Endothelial cell of umbilical vein (primary cell): ENCODE measurements around the gene AP5Z1. TPM values are rescaled to one million over a fixed set of nuclear protein-coding genes. Genes with fewer than 3 reads are reported as not detected.

Source experiments
- BruUV-seq: library from RNA; stranded (reverse); fragments of 400-500 nt; replicated peaks from 2 replicates; lab custom pipeline; 2021; lab: Mats Ljungman, UMichigan
- CTCF ChIA-PET: fragments of 300-600, 350-600 bp; sonication (Branson Sonifier 250); formaldehyde crosslinking; loops from one replicate; lab custom pipeline; 2021; ENCODE audit warnings: antibody characterized with exemption, inconsistent platforms; lab: Charles Lee
- POLR2A ChIA-PET: fragments of 300-600, 350-600 bp; sonication (Branson Sonifier 250); formaldehyde crosslinking; loops from one replicate; lab custom pipeline; 2021; ENCODE audit warnings: antibody characterized with exemption, inconsistent platforms; lab: Charles Lee
- DNase-seq: peaks from one replicate; pipeline ENCODE4 v3.0.0-alpha.2; 2011; ENCODE audit warnings: low read depth, low spot score
- FAIRE-seq: peaks from 2 replicates; lab custom pipeline; 2011; peaks lifted over from hg19 to GRCh38; lab: Jason Lieb, UNC
- H2AFZ ChIP-seq: 2 replicates; pipeline ENCODE4 v1.6.0; 2012; ENCODE audit warnings: low read depth, low read length, control low read depth, inconsistent platforms
- H3K27ac ChIP-seq: 2 replicates; pipeline ENCODE4 v1.5.1; 2011; ENCODE audit warnings: low read depth, mild to moderate bottlenecking, control low read depth, low read length, moderate library complexity; ENCODE audit not compliant: insufficient read depth
- H3K27me3 ChIP-seq, 2 experiments: 2 replicates each; pipeline versions ENCODE4 v1.6.0 to v1.6.1; 2011; ENCODE audit warnings: low read length in 2 of 2, mixed read lengths in 1 of 2; ENCODE audit not compliant: control insufficient read depth in 2 of 2, insufficient read depth in 2 of 2
- H3K36me3 ChIP-seq, 2 experiments: 2 replicates in 1 of 2; 3 replicates in 1 of 2; pipeline ENCODE4 v1.5.1; 2011; ENCODE audit warnings: low read length in 2 of 2, mild to moderate bottlenecking in 1 of 2, moderate library complexity in 1 of 2; ENCODE audit not compliant: control insufficient read depth in 2 of 2, insufficient read depth in 2 of 2; ENCODE audit errors: extremely low read depth in 1 of 2
- H3K4me1 ChIP-seq: 3 replicates; pipeline ENCODE4 v1.5.1; 2011; ENCODE audit warnings: mild to moderate bottlenecking, low read length; ENCODE audit not compliant: control insufficient read depth, insufficient read depth; ENCODE audit errors: extremely low read depth
- H3K4me2 ChIP-seq: 2 replicates; pipeline ENCODE4 v1.6.1; 2011; ENCODE audit warnings: low read length, control low read depth, mixed read lengths; ENCODE audit not compliant: insufficient read depth
- H3K4me3 ChIP-seq, 3 experiments: fragments of 200-600 bp in 1 of 3; sonication (generic), shearing (Covaris generic) in 1 of 3; replicated peaks in 1 of 3; 2 replicates each; pipeline ENCODE4 v1.5.1; 2011 to 2016; ENCODE audit warnings: control low read depth in 3 of 3, low read length in 3 of 3, mild to moderate bottlenecking in 2 of 3, inconsistent platforms in 1 of 3, low read depth in 1 of 3, moderate library complexity in 1 of 3; ENCODE audit not compliant: insufficient read depth in 1 of 3
- H3K79me2 ChIP-seq: 2 replicates; pipeline ENCODE4 v1.6.0; 2012; ENCODE audit warnings: low read length, inconsistent platforms; ENCODE audit not compliant: control insufficient read depth, insufficient read depth
- H3K9ac ChIP-seq: replicated peaks from 2 replicates; pipeline ENCODE3; 2011; ENCODE audit warnings: low read length, control low read depth; ENCODE audit not compliant: insufficient read depth; ENCODE audit errors: extremely low read depth
- H3K9me1 ChIP-seq: replicated peaks from 3 replicates; pipeline ENCODE4 v1.6.0; 2011; ENCODE audit warnings: mild to moderate bottlenecking, low read length; ENCODE audit not compliant: control insufficient read depth, insufficient read depth; ENCODE audit errors: extremely low read depth
- H3K9me3 ChIP-seq: replicated peaks from 2 replicates; pipeline ENCODE4 v1.5.1; 2012; ENCODE audit warnings: low read length, inconsistent platforms; ENCODE audit not compliant: control insufficient read depth, insufficient read depth
- H4K20me1 ChIP-seq: replicated peaks from 2 replicates; pipeline ENCODE3; 2011; ENCODE audit warnings: mild to moderate bottlenecking, low read length; ENCODE audit not compliant: control insufficient read depth, insufficient read depth; ENCODE audit errors: extremely low read depth
- CTCF ChIP-seq, 2 donors: IDR thresholded peaks; 1 replicate in 1 of 2; 2 replicates in 1 of 2; pipeline ENCODE4 v1.5.1; 2011; ENCODE audit warnings: low read length in 2 of 2, mild to moderate bottlenecking in 2 of 2, moderate library complexity in 2 of 2, control low read depth in 1 of 2, inconsistent platforms in 1 of 2, low read depth in 1 of 2; ENCODE audit not compliant: insufficient read depth in 1 of 2; ENCODE audit errors: extremely low read depth in 1 of 2
- EZH2 ChIP-seq: IDR thresholded peaks from 2 replicates; pipeline ENCODE4 v1.6.1; 2012; ENCODE audit warnings: borderline replicate concordance, low read depth, mild to moderate bottlenecking, moderate library complexity, low read length, inconsistent platforms; ENCODE audit not compliant: severe bottlenecking
- FOS ChIP-seq: IDR thresholded peaks from 2 replicates; pipeline ENCODE4 v1.6.1; 2011; ENCODE audit warnings: mild to moderate bottlenecking, low read length, moderate library complexity, borderline replicate concordance; ENCODE audit not compliant: insufficient read depth
- GATA2 ChIP-seq: IDR thresholded peaks from 2 replicates; pipeline ENCODE4 v1.7.0; 2011; ENCODE audit warnings: low read depth, mild to moderate bottlenecking, moderate library complexity, mixed read lengths, low read length; ENCODE audit not compliant: insufficient read length, insufficient read depth
- JUN ChIP-seq: IDR thresholded peaks from 2 replicates; pipeline ENCODE4 v1.6.1; 2011; ENCODE audit warnings: borderline replicate concordance, low read depth; ENCODE audit not compliant: insufficient read length, insufficient read depth
- MYC ChIP-seq: IDR thresholded peaks from one replicate; pipeline ENCODE4 v1.6.1; 2011; ENCODE audit warnings: mild to moderate bottlenecking, low read depth, low read length
- POLR2A ChIP-seq: IDR thresholded peaks from 2 replicates; pipeline ENCODE4 v1.6.1; 2012; ENCODE audit warnings: low read depth, mild to moderate bottlenecking, control low read depth, low read length
- POLR2AphosphoS5 ChIP-seq: IDR thresholded peaks from 2 replicates; pipeline ENCODE4 v1.6.1; 2012; ENCODE audit warnings: low read depth, mild to moderate bottlenecking, control low read depth, low read length, moderate library complexity; ENCODE audit not compliant: insufficient read depth
- dilution Hi-C: fragments of 300-500 bp; cut with MboI; formaldehyde crosslinking; loops from one replicate; pipeline ENCODE4 v1.15.0; 2019; ENCODE audit warnings: low sequenced_read_pairs; ENCODE audit not compliant: extremely low pct_ligation_motif_present
- intact Hi-C: fragments of 100-400 bp; cut with micrococcal nuclease; formaldehyde crosslinking; loops from one replicate; pipeline ENCODE4 v1.10.0; 2022
- polyA plus RNA-seq, 4 experiments: library from polyadenylated mRNA; depleted of rRNA in 3 of 4; stranded (reverse) in 3 of 4; unstranded in 1 of 4; fragments of >200 nt; gene quantifications; 2 replicates each; pipeline versions ENCODE4 v1.2.1 to v1.2.3, GENCODE V29; 2011 to 2012; ENCODE audit warnings: missing spikeins in 1 of 4
- total RNA-seq: library from RNA; stranded (reverse); gene quantifications from 2 replicates; pipeline ENCODE4 v1.2.3, GENCODE V29; 2021
- TF ChIP-seq, protein P1 (sequence below): IDR thresholded peaks from 2 replicates; pipeline ENCODE4 v1.6.1; 2011; ENCODE audit not compliant: insufficient read depth, insufficient read length

The AP5Z1 gene
- total and polyA plus RNA-seq, 2 donors (not counting 3 experiments of a cell fraction or from before 2014, with no cell fraction given) = 53.7 to 58.9 TPM

DNA sequence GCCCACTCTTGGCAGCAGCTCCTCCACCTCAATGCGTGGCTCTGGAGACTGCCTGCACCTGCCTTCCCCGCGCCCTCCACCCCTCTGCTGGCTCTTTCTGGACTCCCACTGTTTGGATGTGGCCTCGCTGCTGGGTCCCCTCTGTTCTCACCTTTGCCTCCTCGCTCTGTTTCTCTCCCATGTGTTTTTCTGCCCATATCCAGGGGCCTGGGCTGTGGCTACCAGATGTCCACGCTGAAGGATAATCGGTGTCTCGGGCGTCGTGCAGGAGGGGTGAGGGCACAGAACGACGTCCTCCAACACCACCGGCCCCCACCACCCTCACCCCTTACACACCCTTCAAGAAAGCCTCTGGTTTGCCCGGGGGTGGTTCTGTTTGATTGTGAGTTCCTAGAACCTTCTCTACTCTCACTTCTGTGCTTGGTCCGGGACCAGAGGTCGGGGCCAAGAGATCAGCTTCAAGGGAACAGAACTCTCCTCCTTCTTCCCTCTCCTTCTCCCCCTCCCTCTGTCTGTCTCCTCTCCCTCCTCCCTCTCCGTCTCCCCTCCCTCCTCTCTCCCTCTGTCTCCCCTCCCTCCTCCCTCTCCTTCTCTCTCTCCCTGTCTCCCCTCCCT lies 31.7 kb downstream of the AP5Z1 start:
- DNase-seq (no peak), FAIRE-seq (no peak)
- Histone ChIP-seq H3K4me3 (no peak overlapping the region), H4K20me1 (no peaks in the 10 kb centered on the region), H3K9ac (no peak overlapping the region), H3K9me1 (no peaks in the 10 kb centered on the region), H3K4me2 (no peak overlapping the region), H3K79me2 (no peaks in the 10 kb centered on the region), H3K4me1 (no peaks in the 10 kb centered on the region), H3K27ac (no peak overlapping the region), H2AFZ (no peak overlapping the region), H3K36me3 (no peaks in the 10 kb centered on the region), H3K9me3 (no peaks in the 10 kb centered on the region), H3K27me3 (no peaks in the 10 kb centered on the region)
- POLR2A ChIA-PET = no interaction called here
- TF ChIP-seq, protein P1, sequence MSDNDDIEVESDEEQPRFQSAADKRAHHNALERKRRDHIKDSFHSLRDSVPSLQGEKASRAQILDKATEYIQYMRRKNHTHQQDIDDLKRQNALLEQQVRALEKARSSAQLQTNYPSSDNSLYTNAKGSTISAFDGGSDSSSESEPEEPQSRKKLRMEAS = no peak
- TF ChIP-seq EZH2 = no peak
- no peak for TF ChIP-seq MYC
- no peak for TF ChIP-seq POLR2A
- no peak for TF ChIP-seq POLR2AphosphoS5
- no peak for TF ChIP-seq FOS
- no peak for TF ChIP-seq CTCF (IDR thresholded peaks at IDR 0.05; ENCODE audit: extremely low read depth in 1 of 2, insufficient read depth in 1 of 2, low read depth in 1 of 2, low read length in 2 of 2)
- TF ChIP-seq GATA2 = no peak
- TF ChIP-seq JUN = no peak
- dilution Hi-C loops (no loop called here), intact Hi-C loops (no loop called here)
- CTCF ChIA-PET = no interaction called here
- BruUV-seq = no TSS peak
